Stimulated activated CD8-positive, alpha-beta memory T cell treated with anti-CD3 and anti-CD28 coated beads, Interleukin-12 subunit alpha, Interleukin-12 subunit beta, amount 100 ng/mL, for 24 hours (primary cell): ENCODE measurements around the gene FANCD2.
"Not testable (repeated sequence)": the region's sequence is repeated elsewhere in the genome, so short reads cannot be mapped to it uniquely, and the experiment has no call there.

Source experiments
- DNase-seq: peaks from one replicate; pipeline ENCODE4 v3.0.0-alpha.2; 2020; ENCODE audit errors: extremely low read depth

Gene FANCD2

GRCh38 chr3:10106919-10107318, 80.7 kb downstream of the FANCD2 start:
- no peak for DNase-seq

- no peak for DNase-seq
These were observed 81.9 kb downstream of the FANCD2 start, which contains the start of gene FANCD2OS for GRCh38 chr3:10108091-10108490. TSS of gene FANCD2OS (minus strand) at chr3:10108255. CDS start at chr3:10104774, 3,481 bp downstream.

- DNase-seq = peak; percentile 90
These were observed 89.3 kb downstream of the FANCD2 start, which contains the start of gene BRK1 for GRCh38 chr3:10115326-10116137. TSS of gene BRK1 (plus strand) at chr3:10115675. CDS start at chr3:10115702, 27 bp downstream.

- no peak for DNase-seq
These were observed 89.9 kb downstream of the FANCD2 start for GRCh38 chr3:10116138-10116460.

GRCh38 chr3:10116928-10117327, 90.7 kb downstream of the FANCD2 start:
- DNase-seq = no peak

- DNase-seq = no peak
These were observed 93.1 kb downstream of the FANCD2 start for GRCh38 chr3:10119376-10119775.

- DNase-seq = no peak
These were observed 94.8 kb downstream of the FANCD2 start for GRCh38 chr3:10121064-10121463.

GRCh38 chr3:10122724-10123123, 96.5 kb downstream of the FANCD2 start:
- DNase-seq = no peak

GRCh38 chr3:10135872-10136271, 109.6 kb downstream of the FANCD2 start:
- not testable (repeated sequence) for DNase-seq

- no peak for DNase-seq
These were observed 110.3 kb downstream of the FANCD2 start for GRCh38 chr3:10136426-10137005.

GRCh38 chr3:10137178-10137577, 110.9 kb downstream of the FANCD2 start:
- no peak for DNase-seq

- no peak for DNase-seq
These were observed 114.8 kb downstream of the FANCD2 start for GRCh38 chr3:10140996-10141546.

- DNase-seq = no peak
These were observed 116.7 kb downstream of the FANCD2 start for GRCh38 chr3:10142707-10143560.

- no peak for DNase-seq
These were observed 119.4 kb downstream of the FANCD2 start for GRCh38 chr3:10145685-10146084.

GRCh38 chr3:10149226-10149625, 123.0 kb downstream of the FANCD2 start:
- DNase-seq = no peak

GRCh38 chr3:10150987-10151386, 124.8 kb downstream of the FANCD2 start:
- no peak for DNase-seq
